IMR-90 (cell line): Measurements from ENCODE around the gene CDK6. TPM values are rescaled to one million over a fixed set of nuclear protein-coding genes. Genes with fewer than 3 reads are reported as not detected.

ENCODE experiments used
- ATAC-seq: fragments of 200-7000 bp; cut with Tn5 transposase; 2 replicates; pipeline ENCODE4 v1.9.1; 2020; ENCODE audit warnings: low read depth, mild to moderate bottlenecking, moderate library complexity
- BruUV-seq: library from RNA; stranded (reverse); fragments of 400-500 nt; replicated peaks from 2 replicates; lab custom pipeline; 2021; lab: Mats Ljungman, UMichigan
- CTCF ChIA-PET: fragments of 300-600 bp; formaldehyde crosslinking; extraction: SDS; loops from one replicate; lab custom pipeline; 2021; ENCODE audit warnings: antibody characterized with exemption; lab: Yijun Ruan, JAX
- POLR2A ChIA-PET: fragments of 300-600 bp; sonication (Branson Sonifier 250); formaldehyde crosslinking; loops from one replicate; lab custom pipeline; 2022; ENCODE audit warnings: antibody characterized with exemption; ENCODE audit not compliant: unreplicated experiment; lab: Charles Lee
- DNase-seq: peaks from one replicate; pipeline ENCODE4 v3.0.0; 2013
- H2AFZ ChIP-seq: replicated peaks from 2 replicates; pipeline ENCODE3; 2013; ENCODE audit warnings: low read length, mild to moderate bottlenecking; ENCODE audit not compliant: poor library complexity
- H2AK5ac ChIP-seq: 2 replicates; pipeline ENCODE4 v1.6.1; 2013; ENCODE audit warnings: low read depth, low read length, inconsistent platforms
- H2AK9ac ChIP-seq: replicated peaks from 2 replicates; pipeline ENCODE3; 2013; ENCODE audit warnings: mild to moderate bottlenecking, low read depth, low read length, moderate library complexity; ENCODE audit not compliant: poor library complexity
- H2BK120ac ChIP-seq: 2 replicates; pipeline ENCODE4 v1.6.1; 2013; ENCODE audit warnings: low read depth, low read length, inconsistent platforms
- H2BK15ac ChIP-seq: 3 replicates; pipeline ENCODE4 v1.6.1; 2013; ENCODE audit warnings: low read depth, low read length, inconsistent platforms
- H2BK20ac ChIP-seq: 2 replicates; pipeline ENCODE4 v1.6.1; 2013; ENCODE audit warnings: low read depth, mild to moderate bottlenecking, inconsistent platforms, low read length, moderate library complexity
- H2BK5ac ChIP-seq: 2 replicates; pipeline ENCODE4 v1.6.1; 2013; ENCODE audit warnings: mild to moderate bottlenecking, low read depth, low read length, inconsistent platforms; ENCODE audit not compliant: poor library complexity, severe bottlenecking
- H3K14ac ChIP-seq: replicated peaks from 2 replicates; pipeline ENCODE4 v1.6.1; 2013; ENCODE audit warnings: low read depth, low read length, inconsistent platforms
- H3K18ac ChIP-seq: 2 replicates; pipeline ENCODE4 v1.6.1; 2013; ENCODE audit warnings: low read depth, low read length, control low read depth
- H3K23ac ChIP-seq: 2 replicates; pipeline ENCODE4 v1.6.1; 2013; ENCODE audit warnings: low read depth, low read length, inconsistent platforms
- H3K27ac ChIP-seq: 2 replicates; pipeline ENCODE4 v1.5.1; 2013; ENCODE audit warnings: mild to moderate bottlenecking, control low read depth, low read length; ENCODE audit not compliant: insufficient read depth
- H3K27me3 ChIP-seq: 2 replicates; pipeline ENCODE4 v1.6.1; 2013; ENCODE audit warnings: low read length; ENCODE audit not compliant: control insufficient read depth, insufficient read depth
- H3K36me3 ChIP-seq: 2 replicates; pipeline ENCODE4 v1.6.1; 2013; ENCODE audit warnings: low read length, mixed read lengths; ENCODE audit not compliant: control insufficient read depth, insufficient read depth
- H3K4ac ChIP-seq: 2 replicates; pipeline ENCODE4 v1.6.1; 2013; ENCODE audit warnings: low read depth, low read length, inconsistent platforms
- H3K4me1 ChIP-seq: 2 replicates; pipeline ENCODE4 v1.6.1; 2013; ENCODE audit warnings: low read length, mixed read lengths; ENCODE audit not compliant: control insufficient read depth, insufficient read depth
- H3K4me2 ChIP-seq: 2 replicates; pipeline ENCODE4 v1.6.1; 2013; ENCODE audit warnings: low read depth, mild to moderate bottlenecking, control low read depth, low read length, moderate library complexity
- H3K4me3 ChIP-seq: 2 replicates; pipeline ENCODE4 v1.5.1; 2013; ENCODE audit warnings: low read depth, mild to moderate bottlenecking, control low read depth, low read length, moderate library complexity; ENCODE audit not compliant: insufficient read depth
- H3K56ac ChIP-seq: 2 replicates; pipeline ENCODE4 v1.6.1; 2013; ENCODE audit warnings: low read length, inconsistent platforms; ENCODE audit not compliant: insufficient read depth; ENCODE audit errors: extremely low read depth
- H3K79me1 ChIP-seq, 2 experiments: 2 replicates each; pipeline ENCODE4 v1.6.1; 2013; ENCODE audit warnings: low read length in 2 of 2, inconsistent platforms in 1 of 2, low read depth in 1 of 2
- H3K9ac ChIP-seq: 2 replicates; pipeline ENCODE4 v1.6.1; 2013; ENCODE audit warnings: low read depth, low read length, control low read depth
- H3K9me1 ChIP-seq: 2 replicates; pipeline ENCODE4 v1.6.1; 2013; ENCODE audit warnings: low read length, inconsistent platforms; ENCODE audit not compliant: insufficient read depth
- H3K9me3 ChIP-seq: 2 replicates; pipeline ENCODE4 v1.6.1; 2013; ENCODE audit warnings: low read length; ENCODE audit not compliant: control insufficient read depth, insufficient read depth
- H4K20me1 ChIP-seq: 2 replicates; pipeline ENCODE4 v1.6.1; 2013; ENCODE audit warnings: low read length, inconsistent platforms; ENCODE audit not compliant: insufficient read depth
- H4K5ac ChIP-seq: 2 replicates; pipeline ENCODE4 v1.6.1; 2013; ENCODE audit warnings: mild to moderate bottlenecking, low read depth, low read length, control low read depth
- H4K8ac ChIP-seq, 2 experiments: 2 replicates each; pipeline ENCODE4 v1.6.1; 2013; ENCODE audit warnings: low read depth in 2 of 2, low read length in 2 of 2, control low read depth in 1 of 2, inconsistent platforms in 1 of 2
- H4K91ac ChIP-seq: 2 replicates; pipeline ENCODE4 v1.6.1; 2013; ENCODE audit warnings: low read depth, low read length, inconsistent platforms; ENCODE audit not compliant: insufficient read depth
- MAFK ChIP-seq: IDR thresholded peaks from 2 replicates; pipeline ENCODE4 v1.6.1; 2012; ENCODE audit warnings: low read depth, low read length, improper control_type of control experiment
- MXI1 ChIP-seq: IDR thresholded peaks from 2 replicates; pipeline ENCODE4 v1.6.1; 2012; ENCODE audit warnings: low read depth, mild to moderate bottlenecking, low read length, moderate library complexity, borderline replicate concordance
- RCOR1 ChIP-seq: IDR thresholded peaks from 2 replicates; pipeline ENCODE4 v1.6.1; 2012; ENCODE audit warnings: mild to moderate bottlenecking, low read length, improper control_type of control experiment; ENCODE audit not compliant: insufficient replicate concordance
- WGBS, 2 experiments: methylation state at CpG; one replicate each; pipeline versions ENCODE4 v1.1.5 to v1.1.7; 2013; ENCODE audit warnings: missing lambda C conversion rate in 2 of 2; ENCODE audit not compliant: insufficient read length in 1 of 2; ENCODE audit errors: extremely low coverage in 2 of 2; 5-methylcytosine and 5-hydroxymethylcytosine counted together
- dilution Hi-C: fragments of 300-500 bp; cut with HindIII; formaldehyde crosslinking; loops from one replicate; pipeline ENCODE4 v1.14.3; 2018; ENCODE audit warnings: low sequenced_read_pairs; ENCODE audit not compliant: unreplicated experiment
- in situ Hi-C: fragments of 300-500 bp; cut with MboI; formaldehyde crosslinking; loops from 3 replicates; pipeline ENCODE4 v1.14.3; 2019; ENCODE audit warnings: low sequenced_read_pairs, inconsistent platforms, mixed read lengths
- intact Hi-C: fragments of 100-400 bp; cut with micrococcal nuclease; formaldehyde crosslinking; loops from 2 replicates; pipeline ENCODE4 v1.10.0; 2022
- polyA plus RNA-seq, 3 experiments: library from polyadenylated mRNA; depleted of rRNA; stranded (reverse); fragments of >200 nt; gene quantifications; 2 replicates each; pipeline ENCODE4 v1.2.3, GENCODE V29; 2012; ENCODE audit warnings: low replicate concordance in 1 of 3
- total RNA-seq: library from RNA; depleted of rRNA; stranded (reverse); fragments of >200 nt; gene quantifications from 2 replicates; pipeline ENCODE4 v1.2.3, GENCODE V29; 2012

CDK6 gene
- total and polyA plus RNA-seq, 2 of the 4 experiments (the other 2 are of a cell fraction): 21.5 to 195 TPM

GRCh38 chr7:92820191-92820590, 16.2 kb downstream of the CDK6 start:
- BruUV-seq: no TSS peak

More at GRCh38 chr7:92820191-92820590, 16.2 kb downstream of the CDK6 start:
- Histone ChIP-seq H3K4me2 (peak overlapping the region; percentile 22; the same call in 1 of the 2 replicates), H4K8ac (no peak overlapping the region), H3K36me3 (peaks cover 2% of the 10 kb centered on the region), H2AK9ac (no peak overlapping the region), H3K18ac (no peak overlapping the region), H2BK5ac (peak overlapping the region; percentile 5), H2BK15ac (no peak overlapping the region), H3K23ac (no peak overlapping the region), H3K27me3 (no peaks in the 10 kb centered on the region), H3K9me1 (peaks cover 5% of the 10 kb centered on the region; the same call in 1 of the 2 replicates), H3K4me1 (peaks cover 2% of the 10 kb centered on the region; the same call in 1 of the 2 replicates), H2BK20ac (no peak overlapping the region), H2AFZ (no peak overlapping the region), H3K4me3 (no peak overlapping the region), H3K56ac (no peak overlapping the region), H3K14ac (no peak overlapping the region), H2AK5ac (no peak overlapping the region), H3K9me3 (peaks cover 1% of the 10 kb centered on the region; the same call in 1 of the 2 replicates), H4K5ac (no peak overlapping the region), H4K20me1 (peaks cover 75% of the 10 kb centered on the region), H3K9ac (no peak overlapping the region), H3K4ac (no peak overlapping the region), H3K79me1 (peaks cover 0 to 31% of the 10 kb centered on the region in 2 experiments; a peak in 2 of 4 replicates), H2BK120ac (no peak overlapping the region), H3K27ac (no peak overlapping the region), H4K91ac (no peak overlapping the region)
- WGBS, 2 experiments: 83% methylated on average over 1 of the region's 3 CpGs; no CpG with 5 or more reads in 1 of the 2 experiments
- CTCF ChIA-PET: interaction anchor here (1.2 kb wide), 1 partner anchor 11 kb away, joined by 3 read pairs; no protein-coding TSS in a partner anchor
- ATAC-seq: peak; percentile 41; the same call in 1 of the 2 replicates
- dilution Hi-C loops (no loop called here), intact Hi-C loops (no loop called here), in situ Hi-C loops (no loop called here)
- TF ChIP-seq MAFK: no peak
- no peak for TF ChIP-seq MXI1
- TF ChIP-seq RCOR1: no peak
- no peak for DNase-seq
- POLR2A ChIA-PET: no interaction called here
